SK-N-DZ (cell line): ENCODE data around the gene CASP10.

ENCODE experiments used
- small RNA-seq, 2 experiments: library from RNA; depleted of rRNA; stranded (forward); fragments of <200 nt; gene quantifications; one replicate each; pipeline ENCODE3, GENCODE V24; 2014

Gene CASP10

Small RNA genes within 50 kb of the gene (small RNA-seq; reads per million reads assigned to genes)
- gene AC007283.2 (0 to 0.04 reads per million in 2 experiments), gene MTND4LP13 (0 reads per million in 2 experiments), gene RNU7-45P (0 reads per million in 2 experiments)
